Ovary (tissue), 3 donors: ENCODE measurements around the gene TAS2R46.

Experiments used
- CTCF ChIP-seq, 3 donors: fragments of 450-650 bp in 2 of 3; fragments of 200-600 bp in 1 of 3; IDR thresholded peaks; one replicate each; pipeline versions ENCODE4 v1.5.1 to v1.8.0; 2016 to 2022; ENCODE audit warnings: antibody characterized with exemption in 3 of 3, mild to moderate bottlenecking in 1 of 3
- POLR2A ChIP-seq: fragments of 450-650 bp; IDR thresholded peaks from one replicate; pipeline ENCODE4 v1.6.1; 2017; ENCODE audit warnings: antibody characterized with exemption, mild to moderate bottlenecking, moderate library complexity
- donor health status: DM: no; HTN: no; CAD: no.

- no peak for TF ChIP-seq CTCF (IDR thresholded peaks at IDR 0.05)
- TF ChIP-seq POLR2A: no peak
These were observed 45.6 kb upstream of the TAS2R46 start for GRCh38 chr12:11107719-11108118.
